Liver (tissue), 3 donors: ENCODE results near the gene JAGN1.
"Not testable (repeated sequence)": the region's sequence is repeated elsewhere in the genome, so short reads cannot be mapped to it uniquely, and the experiment has no call there.

Experiments
- RXRA ChIP-seq, 2 donors: IDR thresholded peaks; 2 replicates each; pipeline ENCODE4 v1.6.1; 2017 to 2018; ENCODE audit warnings: antibody characterized with exemption in 2 of 2, mild to moderate bottlenecking in 1 of 2
- YY1 ChIP-seq: IDR thresholded peaks from 2 replicates; pipeline ENCODE4 v1.6.1; 2016; ENCODE audit warnings: antibody characterized with exemption, mild to moderate bottlenecking
- TF ChIP-seq, protein P1 (sequence below): fragments of 150-350 bp; IDR thresholded peaks from 2 replicates; pipeline ENCODE4 v1.5.1; 2017; ENCODE audit warnings: improper control_type of control experiment, low read depth, low read length; ENCODE audit not compliant: missing input control
- donor health status: healthy.
- donor health status: healthy.

DNA sequence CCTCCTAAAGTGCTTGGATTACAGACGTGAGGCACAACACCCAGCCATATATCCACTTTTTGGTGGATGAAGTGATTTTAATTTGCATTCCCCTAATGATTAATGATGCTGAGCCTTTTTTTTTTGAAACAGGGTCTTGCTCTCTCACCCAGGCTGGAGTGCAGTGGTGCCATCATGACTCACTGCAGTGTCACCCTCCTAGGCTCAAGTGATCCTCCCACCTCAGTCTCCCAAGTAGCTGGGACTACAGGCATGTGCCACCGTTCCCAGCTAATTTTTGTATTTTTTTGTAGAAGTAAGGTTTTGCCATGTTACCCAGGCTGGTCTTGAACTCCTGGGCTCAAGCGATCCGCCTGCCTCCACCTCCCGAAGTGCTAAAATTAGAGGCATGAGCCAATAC lies 18.3 kb upstream of the JAGN1 start:
- TF ChIP-seq, protein P1, sequence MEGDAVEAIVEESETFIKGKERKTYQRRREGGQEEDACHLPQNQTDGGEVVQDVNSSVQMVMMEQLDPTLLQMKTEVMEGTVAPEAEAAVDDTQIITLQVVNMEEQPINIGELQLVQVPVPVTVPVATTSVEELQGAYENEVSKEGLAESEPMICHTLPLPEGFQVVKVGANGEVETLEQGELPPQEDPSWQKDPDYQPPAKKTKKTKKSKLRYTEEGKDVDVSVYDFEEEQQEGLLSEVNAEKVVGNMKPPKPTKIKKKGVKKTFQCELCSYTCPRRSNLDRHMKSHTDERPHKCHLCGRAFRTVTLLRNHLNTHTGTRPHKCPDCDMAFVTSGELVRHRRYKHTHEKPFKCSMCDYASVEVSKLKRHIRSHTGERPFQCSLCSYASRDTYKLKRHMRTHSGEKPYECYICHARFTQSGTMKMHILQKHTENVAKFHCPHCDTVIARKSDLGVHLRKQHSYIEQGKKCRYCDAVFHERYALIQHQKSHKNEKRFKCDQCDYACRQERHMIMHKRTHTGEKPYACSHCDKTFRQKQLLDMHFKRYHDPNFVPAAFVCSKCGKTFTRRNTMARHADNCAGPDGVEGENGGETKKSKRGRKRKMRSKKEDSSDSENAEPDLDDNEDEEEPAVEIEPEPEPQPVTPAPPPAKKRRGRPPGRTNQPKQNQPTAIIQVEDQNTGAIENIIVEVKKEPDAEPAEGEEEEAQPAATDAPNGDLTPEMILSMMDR, result not testable (repeated sequence)
- TF ChIP-seq RXRA (IDR thresholded peaks at IDR 0.05); YY1: not testable (repeated sequence)
